Stimulated activated CD8-positive, alpha-beta memory T cell treated with anti-CD3 and anti-CD28 coated beads, Interleukin-15, amount 100 ng/mL, for 1 hour (primary cell): Measurements from ENCODE around the gene PRKCA.

Experiments
- DNase-seq: peaks from one replicate; pipeline ENCODE4 v3.0.0-alpha.2; 2020; ENCODE audit warnings: low read depth

The PRKCA gene

GRCh38 chr17:66839616-66840015 is 537.2 kb downstream of the PRKCA start:
- no peak for DNase-seq

- DNase-seq: no peak
Observed at GRCh38 chr17:66840061-66840460, 537.6 kb downstream of the PRKCA start.

- DNase-seq: no peak
Observed at GRCh38 chr17:66841328-66841727, 538.9 kb downstream of the PRKCA start.

- DNase-seq: no peak
Observed at GRCh38 chr17:66841744-66842143, 539.3 kb downstream of the PRKCA start.

GRCh38 chr17:66842505-66842904 is 540.1 kb downstream of the PRKCA start:
- no peak for DNase-seq

- no peak for DNase-seq
Observed at GRCh38 chr17:66842959-66843358, 540.5 kb downstream of the PRKCA start.

GRCh38 chr17:66843627-66844026 is 541.2 kb downstream of the PRKCA start:
- no peak for DNase-seq

- DNase-seq: no peak
Observed at GRCh38 chr17:66847704-66848103, 545.3 kb downstream of the PRKCA start.

GRCh38 chr17:66848496-66848895 is 546.1 kb downstream of the PRKCA start:
- no peak for DNase-seq

GRCh38 chr17:66849032-66849655 is 546.7 kb downstream of the PRKCA start:
- DNase-seq: no peak

GRCh38 chr17:66849851-66850580 is 547.6 kb downstream of the PRKCA start:
- DNase-seq: no peak

GRCh38 chr17:66850692-66851091 is 548.3 kb downstream of the PRKCA start:
- no peak for DNase-seq

GRCh38 chr17:66855204-66855603 is 552.8 kb downstream of the PRKCA start:
- DNase-seq: no peak

GRCh38 chr17:66858226-66859083 is 556.0 kb downstream of the PRKCA start:
- no peak for DNase-seq

- DNase-seq: no peak
Observed at GRCh38 chr17:66859353-66859752, 556.9 kb downstream of the PRKCA start.

- no peak for DNase-seq
Observed at GRCh38 chr17:66860204-66860603, 557.8 kb downstream of the PRKCA start.
